ENCODE data around the gene POPDC2.

DNA sequence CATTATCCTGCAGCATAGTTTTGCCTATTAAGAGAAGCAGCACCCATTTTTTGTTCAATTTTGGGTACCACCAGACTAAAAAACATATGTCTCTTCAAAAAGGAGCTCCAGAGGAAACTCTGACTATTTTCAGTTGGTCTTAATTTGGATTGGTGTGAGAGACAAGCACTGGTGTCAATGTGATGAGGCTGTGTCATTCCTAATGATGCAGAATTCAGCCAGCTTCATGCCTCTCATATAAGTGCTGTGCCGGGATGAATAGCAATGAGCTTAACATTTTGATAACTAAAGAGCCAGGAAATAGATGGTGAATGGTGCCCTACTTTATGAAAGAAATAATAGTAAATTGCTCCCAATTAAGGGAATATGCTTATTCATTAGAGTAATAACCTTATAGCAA lies 15.9 kb downstream of the POPDC2 start:
- TF ChIP-seq CTCF (IDR thresholded peaks at IDR 0.05) (no peak), CREB1 (CRISPR knock-in tag; IDR thresholded peaks at IDR 0.05) (no peak), USF1 (CRISPR knock-in tag; IDR thresholded peaks at IDR 0.05) (no peak), SMAD4 (CRISPR knock-in tag; IDR thresholded peaks at IDR 0.05) (no peak)
